Activated naive CD8-positive, alpha-beta T cell treated with anti-CD3 and anti-CD28 coated beads, Interleukin-2, amount 50 U/mL, for 16 hours (primary cell): ENCODE measurements around the gene PANX2.
"Not testable (repeated sequence)": the region's sequence is repeated elsewhere in the genome, so short reads cannot be mapped to it uniquely, and the experiment has no call there.

ENCODE experiments used
- DNase-seq: peaks from one replicate; pipeline ENCODE4 v3.0.0-alpha.2; 2020; ENCODE audit warnings: low read depth, low spot score

PANX2 gene

GRCh38 chr22:50197856-50198623, 27.5 kb downstream of the PANX2 start:
- DNase-seq = no peak

- DNase-seq = no peak
Measured at GRCh38 chr22:50198624-50199017, 28.1 kb downstream of the PANX2 start.

GRCh38 chr22:50199251-50199721, 28.8 kb downstream of the PANX2 start:
- no peak for DNase-seq

GRCh38 chr22:50199829-50200460, 29.4 kb downstream of the PANX2 start:
- no peak for DNase-seq

GRCh38 chr22:50200461-50201190, 30.1 kb downstream of the PANX2 start, which contains the start of gene SELENOO:
Gene SELENOO, plus strand, starts transcription at chr22:50201011. Its CDS starts 26 bp downstream, at chr22:50201037.
- DNase-seq = peak; percentile 88

- DNase-seq = no peak
Measured at GRCh38 chr22:50201191-50202129, 30.9 kb downstream of the PANX2 start.

- DNase-seq = no peak
Measured at GRCh38 chr22:50202130-50202666, 31.7 kb downstream of the PANX2 start.

GRCh38 chr22:50203288-50203687, 32.8 kb downstream of the PANX2 start:
- no peak for DNase-seq

GRCh38 chr22:50204571-50204970, 34.0 kb downstream of the PANX2 start:
- DNase-seq = no peak

GRCh38 chr22:50204998-50205397, 34.5 kb downstream of the PANX2 start:
- DNase-seq = not testable (repeated sequence)

- no peak for DNase-seq
Measured at GRCh38 chr22:50205781-50206569, 35.4 kb downstream of the PANX2 start.

- DNase-seq = no peak
Measured at GRCh38 chr22:50206599-50206998, 36.1 kb downstream of the PANX2 start.

- no peak for DNase-seq
Measured at GRCh38 chr22:50207383-50208140, 37.0 kb downstream of the PANX2 start.

- DNase-seq = no peak
Measured at GRCh38 chr22:50208430-50208938, 38.0 kb downstream of the PANX2 start.

- DNase-seq = no peak
Measured at GRCh38 chr22:50208939-50209892, 38.7 kb downstream of the PANX2 start.

- peak; percentile 27 for DNase-seq
Measured at GRCh38 chr22:50209893-50210292, 39.4 kb downstream of the PANX2 start.

- DNase-seq = no peak
Measured at GRCh38 chr22:50210378-50211139, 40.0 kb downstream of the PANX2 start.
